GM12891 (cell line): Measurements from ENCODE around the gene FFAR2.

Experiments
- PAX5 ChIP-seq: IDR thresholded peaks from 2 replicates; pipeline ENCODE4 v1.6.1; 2011; ENCODE audit warnings: low read length, moderate library complexity, mild to moderate bottlenecking; ENCODE audit not compliant: insufficient read depth, severe bottlenecking
- POLR2A ChIP-seq: IDR thresholded peaks from 2 replicates; pipeline ENCODE4 v1.6.1; 2011; ENCODE audit warnings: low read depth, low read length, control low read depth
- POLR2AphosphoS5 ChIP-seq: IDR thresholded peaks from 2 replicates; pipeline ENCODE4 v1.6.1; 2011; ENCODE audit warnings: low read depth, low read length, control low read depth
- POU2F2 ChIP-seq: IDR thresholded peaks from 2 replicates; pipeline ENCODE4 v1.6.1; 2011; ENCODE audit warnings: low read depth, mild to moderate bottlenecking, control low read depth, low read length, moderate library complexity
- SPI1 ChIP-seq: IDR thresholded peaks from 2 replicates; pipeline ENCODE4 v1.6.1; 2011; ENCODE audit warnings: low read depth, low read length, control low read depth
- TAF1 ChIP-seq: IDR thresholded peaks from 2 replicates; pipeline ENCODE4 v1.6.1; 2011; ENCODE audit warnings: low read depth, low read length, control low read depth

DNA sequence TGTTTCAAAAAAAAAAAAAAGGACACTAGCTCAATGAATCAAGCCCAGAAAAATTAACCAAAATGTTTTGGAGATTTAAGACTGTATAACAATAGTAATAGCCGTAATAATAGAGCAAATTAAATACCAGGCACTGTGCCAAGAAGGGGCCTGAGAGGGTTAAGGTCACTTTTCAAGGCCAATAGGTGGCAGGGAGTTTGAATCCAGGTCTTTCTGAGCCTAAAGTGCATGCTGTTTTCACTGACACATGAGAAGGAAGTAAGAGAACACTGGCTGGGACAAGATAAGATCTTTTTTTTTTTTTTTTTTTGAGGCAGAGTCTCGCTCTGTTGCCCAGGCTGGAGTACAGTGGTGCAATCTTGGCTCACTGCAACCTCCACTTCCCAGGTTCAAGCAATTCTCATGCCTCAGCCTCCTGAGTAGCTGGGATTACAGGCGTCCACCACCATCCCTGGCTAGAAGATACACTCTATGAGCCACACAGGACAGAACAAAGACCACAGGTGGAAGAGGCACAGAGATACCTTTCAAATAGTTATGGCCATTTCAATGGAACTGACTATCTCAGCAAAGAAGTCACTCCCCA, 7.7 kb downstream of the FFAR2 start:
- no peak for TF ChIP-seq POLR2A
- TF ChIP-seq TAF1 = no peak
- no peak for TF ChIP-seq POLR2AphosphoS5
- no peak for TF ChIP-seq PAX5
- TF ChIP-seq SPI1 = no peak
- no peak for TF ChIP-seq POU2F2
